Liver (tissue), 3 donors: Measurements from ENCODE around the gene NSL1.

Source experiments
- FOXA1 ChIP-seq: IDR thresholded peaks from 2 replicates; pipeline ENCODE4 v1.6.1; 2016; ENCODE audit warnings: antibody characterized with exemption
- GABPA ChIP-seq, 2 donors: IDR thresholded peaks in 1 of 2; conservative IDR thresholded peaks in 1 of 2; 2 replicates each; pipeline ENCODE4 v1.6.1; 2016; ENCODE audit warnings: antibody characterized with exemption in 2 of 2, mild to moderate bottlenecking in 1 of 2, moderate library complexity in 1 of 2
- JUND ChIP-seq, 2 donors: IDR thresholded peaks; 2 replicates each; pipeline ENCODE4 v1.6.1; 2016; ENCODE audit warnings: antibody characterized with exemption in 2 of 2
- RAD21 ChIP-seq, 2 donors: IDR thresholded peaks; 2 replicates each; pipeline ENCODE4 v1.6.1; 2016; ENCODE audit warnings: antibody characterized with exemption in 2 of 2, mild to moderate bottlenecking in 2 of 2
- SP1 ChIP-seq: IDR thresholded peaks from 2 replicates; pipeline ENCODE4 v1.6.1; 2018; ENCODE audit warnings: antibody characterized with exemption, mild to moderate bottlenecking
- TAF1 ChIP-seq: conservative IDR thresholded peaks from 2 replicates; pipeline ENCODE4 v1.6.1; 2016; ENCODE audit warnings: antibody characterized with exemption, mild to moderate bottlenecking
- TF ChIP-seq, protein P1 (sequence below): fragments of 150-350 bp; IDR thresholded peaks from 2 replicates; pipeline ENCODE4 v1.5.1; 2017; ENCODE audit warnings: improper control_type of control experiment, low read depth, low read length; ENCODE audit not compliant: missing input control
- TF ChIP-seq, protein P2 (sequence below): IDR thresholded peaks from 2 replicates; pipeline ENCODE4 v1.6.1; 2016; ENCODE audit warnings: antibody characterized with exemption, mild to moderate bottlenecking
- donor health status: healthy.
- donor health status: healthy.

DNA sequence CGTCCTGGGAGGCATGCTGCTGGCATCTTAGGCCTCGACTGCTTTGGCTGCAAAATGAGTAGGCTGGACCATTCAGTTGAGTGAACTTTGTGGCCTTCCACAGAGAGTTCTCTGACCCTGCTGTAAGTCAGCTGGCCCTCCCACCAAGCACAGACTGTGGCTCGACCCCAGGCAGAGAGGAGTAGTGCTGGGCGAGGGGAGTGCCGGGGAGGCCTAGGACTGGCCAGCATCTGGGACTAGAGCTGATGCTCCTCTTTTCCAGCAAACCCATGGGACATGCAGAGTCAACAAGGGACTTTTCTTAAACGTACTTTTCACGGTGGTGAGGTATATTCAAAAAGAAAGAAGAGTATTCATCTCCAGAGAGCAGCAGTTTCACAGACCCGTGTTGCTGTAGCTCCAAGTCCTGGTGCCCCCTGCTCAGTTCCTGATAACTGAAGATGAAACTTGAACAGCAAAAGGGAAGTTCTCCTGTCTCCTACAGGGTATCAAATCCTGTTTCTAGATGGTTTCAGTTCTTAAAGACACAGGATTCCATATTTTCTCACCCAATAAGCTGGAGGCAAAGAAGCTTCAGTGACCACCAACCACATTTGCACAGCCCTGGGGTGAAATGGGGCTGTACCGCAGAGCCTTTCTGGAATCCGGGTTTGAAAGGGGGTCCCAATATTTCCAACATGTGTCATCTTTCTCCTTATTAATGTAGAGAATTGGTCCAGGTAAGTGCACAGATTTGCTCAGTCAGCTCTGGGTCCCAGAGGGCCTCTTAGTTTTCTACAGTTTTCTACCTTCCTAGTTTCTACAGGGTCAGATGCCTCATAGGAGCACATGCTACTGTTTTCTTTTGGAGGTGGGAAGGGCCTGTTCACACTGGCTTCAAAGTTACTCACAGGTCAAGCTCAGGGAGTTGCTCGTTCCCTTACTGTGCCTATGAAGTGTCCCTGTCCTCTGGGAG is 112.8 kb downstream of the NSL1 start:
- TF ChIP-seq, protein P1, sequence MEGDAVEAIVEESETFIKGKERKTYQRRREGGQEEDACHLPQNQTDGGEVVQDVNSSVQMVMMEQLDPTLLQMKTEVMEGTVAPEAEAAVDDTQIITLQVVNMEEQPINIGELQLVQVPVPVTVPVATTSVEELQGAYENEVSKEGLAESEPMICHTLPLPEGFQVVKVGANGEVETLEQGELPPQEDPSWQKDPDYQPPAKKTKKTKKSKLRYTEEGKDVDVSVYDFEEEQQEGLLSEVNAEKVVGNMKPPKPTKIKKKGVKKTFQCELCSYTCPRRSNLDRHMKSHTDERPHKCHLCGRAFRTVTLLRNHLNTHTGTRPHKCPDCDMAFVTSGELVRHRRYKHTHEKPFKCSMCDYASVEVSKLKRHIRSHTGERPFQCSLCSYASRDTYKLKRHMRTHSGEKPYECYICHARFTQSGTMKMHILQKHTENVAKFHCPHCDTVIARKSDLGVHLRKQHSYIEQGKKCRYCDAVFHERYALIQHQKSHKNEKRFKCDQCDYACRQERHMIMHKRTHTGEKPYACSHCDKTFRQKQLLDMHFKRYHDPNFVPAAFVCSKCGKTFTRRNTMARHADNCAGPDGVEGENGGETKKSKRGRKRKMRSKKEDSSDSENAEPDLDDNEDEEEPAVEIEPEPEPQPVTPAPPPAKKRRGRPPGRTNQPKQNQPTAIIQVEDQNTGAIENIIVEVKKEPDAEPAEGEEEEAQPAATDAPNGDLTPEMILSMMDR = no peak
- TF ChIP-seq, protein P2, sequence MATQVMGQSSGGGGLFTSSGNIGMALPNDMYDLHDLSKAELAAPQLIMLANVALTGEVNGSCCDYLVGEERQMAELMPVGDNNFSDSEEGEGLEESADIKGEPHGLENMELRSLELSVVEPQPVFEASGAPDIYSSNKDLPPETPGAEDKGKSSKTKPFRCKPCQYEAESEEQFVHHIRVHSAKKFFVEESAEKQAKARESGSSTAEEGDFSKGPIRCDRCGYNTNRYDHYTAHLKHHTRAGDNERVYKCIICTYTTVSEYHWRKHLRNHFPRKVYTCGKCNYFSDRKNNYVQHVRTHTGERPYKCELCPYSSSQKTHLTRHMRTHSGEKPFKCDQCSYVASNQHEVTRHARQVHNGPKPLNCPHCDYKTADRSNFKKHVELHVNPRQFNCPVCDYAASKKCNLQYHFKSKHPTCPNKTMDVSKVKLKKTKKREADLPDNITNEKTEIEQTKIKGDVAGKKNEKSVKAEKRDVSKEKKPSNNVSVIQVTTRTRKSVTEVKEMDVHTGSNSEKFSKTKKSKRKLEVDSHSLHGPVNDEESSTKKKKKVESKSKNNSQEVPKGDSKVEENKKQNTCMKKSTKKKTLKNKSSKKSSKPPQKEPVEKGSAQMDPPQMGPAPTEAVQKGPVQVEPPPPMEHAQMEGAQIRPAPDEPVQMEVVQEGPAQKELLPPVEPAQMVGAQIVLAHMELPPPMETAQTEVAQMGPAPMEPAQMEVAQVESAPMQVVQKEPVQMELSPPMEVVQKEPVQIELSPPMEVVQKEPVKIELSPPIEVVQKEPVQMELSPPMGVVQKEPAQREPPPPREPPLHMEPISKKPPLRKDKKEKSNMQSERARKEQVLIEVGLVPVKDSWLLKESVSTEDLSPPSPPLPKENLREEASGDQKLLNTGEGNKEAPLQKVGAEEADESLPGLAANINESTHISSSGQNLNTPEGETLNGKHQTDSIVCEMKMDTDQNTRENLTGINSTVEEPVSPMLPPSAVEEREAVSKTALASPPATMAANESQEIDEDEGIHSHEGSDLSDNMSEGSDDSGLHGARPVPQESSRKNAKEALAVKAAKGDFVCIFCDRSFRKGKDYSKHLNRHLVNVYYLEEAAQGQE = no peak
- TF ChIP-seq TAF1 (no peak), RAD21 (IDR thresholded peaks at IDR 0.05) (no peak), FOXA1 (no peak), SP1 (no peak), JUND (IDR thresholded peaks at IDR 0.05) (no peak), GABPA (IDR thresholded peaks at IDR 0.05 in 1 of 2, conservative IDR thresholded peaks at IDR 0.05 in 1 of 2) (no peak)
